Panc1 (cell line): Measurements from ENCODE around the gene IL12RB2. TPM values are rescaled to one million over a fixed set of nuclear protein-coding genes. Genes with fewer than 3 reads are reported as not detected.

Experiments
- ATAC-seq: fragments of 200-7000 bp; cut with Tn5 transposase; 2 replicates; pipeline ENCODE4 v1.9.1; 2020; ENCODE audit warnings: mild to moderate bottlenecking, moderate library complexity
- BruUV-seq: library from RNA; stranded (reverse); fragments of 400-500 nt; replicated peaks from 2 replicates; lab custom pipeline; 2021; lab: Mats Ljungman, UMichigan
- CTCF ChIA-PET: fragments of 300-600 bp; sonication (Branson Sonifier 250); formaldehyde crosslinking; loops from one replicate; lab custom pipeline; 2022; ENCODE audit warnings: antibody characterized with exemption; lab: Charles Lee
- POLR2A ChIA-PET: fragments of 300-600 bp; sonication (Branson Sonifier 250); formaldehyde crosslinking; loops from one replicate; lab custom pipeline; 2022; ENCODE audit warnings: antibody characterized with exemption; lab: Charles Lee
- DNase-seq: peaks from one replicate; pipeline ENCODE4 v3.0.0-alpha.2; 2010; ENCODE audit warnings: low read depth, low spot score
- H3K27ac ChIP-seq: 2 replicates; pipeline ENCODE4 v1.5.1; 2011; ENCODE audit warnings: mild to moderate bottlenecking, low read length, inconsistent platforms
- H3K27me3 ChIP-seq: fragments of 200-500 bp; sonication (Bioruptor generic); 2 replicates; pipeline ENCODE4 v1.6.0; 2014; ENCODE audit warnings: low read length, inconsistent platforms; ENCODE audit not compliant: control insufficient read depth, insufficient read depth
- H3K36me3 ChIP-seq: fragments of 200-500 bp; sonication (Bioruptor generic); 2 replicates; pipeline ENCODE4 v1.5.1; 2014; ENCODE audit warnings: inconsistent platforms, mild to moderate bottlenecking, low read length, moderate library complexity; ENCODE audit not compliant: control insufficient read depth, insufficient read depth
- H3K4me1 ChIP-seq: 2 replicates; pipeline ENCODE4 v1.5.1; 2011; ENCODE audit warnings: inconsistent platforms, mild to moderate bottlenecking, low read length, moderate library complexity; ENCODE audit not compliant: control insufficient read depth, insufficient read depth
- H3K4me3 ChIP-seq, 2 experiments: 2 replicates each; pipeline ENCODE4 v1.5.1; 2011 to 2012; ENCODE audit warnings: low read depth in 2 of 2, low read length in 2 of 2, mild to moderate bottlenecking in 2 of 2, inconsistent platforms in 1 of 2, moderate library complexity in 1 of 2
- H3K9me3 ChIP-seq: fragments of 200-500 bp; sonication (Bioruptor generic); 2 replicates; pipeline ENCODE4 v1.5.1; 2014; ENCODE audit warnings: low read depth, mild to moderate bottlenecking, inconsistent platforms, low read length, moderate library complexity; ENCODE audit not compliant: control insufficient read depth, insufficient read depth
- POLR2AphosphoS5 ChIP-seq: IDR thresholded peaks from 2 replicates; pipeline ENCODE4 v1.6.1; 2012; ENCODE audit warnings: mild to moderate bottlenecking, low read depth, low read length, moderate library complexity
- SIN3A ChIP-seq: IDR thresholded peaks from 2 replicates; pipeline ENCODE4 v1.6.1; 2012; ENCODE audit warnings: low read depth, mild to moderate bottlenecking, low read length, moderate library complexity, borderline replicate concordance; ENCODE audit not compliant: insufficient read depth
- TCF7L2 ChIP-seq: IDR thresholded peaks from 2 replicates; pipeline ENCODE4 v1.6.1; 2011; ENCODE audit warnings: mild to moderate bottlenecking, low read depth, low read length, inconsistent platforms
- in situ Hi-C: cut with HindIII; loops from 2 replicates; pipeline ENCODE4 v1.10.0; 2016; ENCODE audit warnings: low sequenced_read_pairs, low pct_unique_long_range_greater_than_20kb
- intact Hi-C: fragments of 100-400 bp; cut with micrococcal nuclease; formaldehyde crosslinking; loops from one replicate; pipeline ENCODE4 v1.10.0; 2022; ENCODE audit not compliant: unreplicated experiment
- total RNA-seq: library from RNA; stranded (reverse); gene quantifications from one replicate; pipeline ENCODE4 v1.2.1, GENCODE V29; 2021; ENCODE audit not compliant: unreplicated experiment
- TF ChIP-seq, protein P1 (sequence below): fragments of 450-650 bp; IDR thresholded peaks from 2 replicates; pipeline ENCODE4 v1.5.1; 2017; ENCODE audit warnings: mild to moderate bottlenecking
- TF ChIP-seq, protein P2 (sequence below), 2 experiments: IDR thresholded peaks; 2 replicates each; pipeline ENCODE4 v1.6.1; 2011 to 2012; ENCODE audit warnings: low read depth in 2 of 2, control low read depth in 1 of 2, low read length in 1 of 2, mild to moderate bottlenecking in 1 of 2, moderate library complexity in 1 of 2; ENCODE audit not compliant: insufficient read depth in 1 of 2

IL12RB2 gene
- total RNA-seq, 1 experiment from 2014 or later, result 0.26 TPM

DNA sequence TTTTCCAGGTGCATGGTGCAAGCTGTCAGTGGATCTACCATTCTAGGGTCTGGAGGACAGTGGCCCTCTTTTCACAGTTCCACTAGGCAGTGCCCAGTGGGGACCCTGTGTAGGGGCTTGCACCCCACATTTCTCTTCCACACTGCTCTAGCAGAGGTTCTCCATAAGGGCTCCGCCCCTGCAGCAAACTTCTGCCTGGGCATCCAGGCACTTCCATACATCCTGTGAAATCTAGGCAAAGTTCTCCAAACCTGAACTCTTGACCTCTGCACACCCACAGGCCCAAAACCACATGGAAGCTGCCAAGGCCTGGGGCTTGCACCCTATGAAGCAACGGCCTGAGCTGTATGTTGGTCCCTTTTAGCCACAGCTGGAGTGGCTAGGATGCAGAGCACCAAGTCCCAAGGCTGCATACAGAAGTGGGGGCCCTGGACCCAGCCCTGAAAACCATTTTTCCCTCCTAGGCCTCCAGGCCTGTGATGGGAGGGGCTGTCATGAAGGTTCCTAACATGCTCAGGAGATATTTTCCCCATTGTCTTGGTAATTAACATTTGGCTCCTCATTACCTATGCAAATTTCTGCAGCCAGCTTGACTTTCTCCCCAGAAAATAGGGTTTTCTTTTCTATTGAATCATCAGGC lies 76.4 kb downstream of the IL12RB2 start:
- DNase-seq, result no peak
- no TSS peak for BruUV-seq
- ChIA-PET POLR2A (no interaction called here), CTCF (no interaction called here)
- no peak for ATAC-seq
- Histone ChIP-seq H3K9me3 (no peaks in the 10 kb centered on the region), H3K4me3 (no peak overlapping the region), H3K4me1 (no peaks in the 10 kb centered on the region), H3K27ac (no peak overlapping the region), H3K36me3 (no peaks in the 10 kb centered on the region; the same call in 1 of the 2 replicates), H3K27me3 (no peaks in the 10 kb centered on the region)
- in situ Hi-C loops, result no loop called here
- TF ChIP-seq, protein P1, sequence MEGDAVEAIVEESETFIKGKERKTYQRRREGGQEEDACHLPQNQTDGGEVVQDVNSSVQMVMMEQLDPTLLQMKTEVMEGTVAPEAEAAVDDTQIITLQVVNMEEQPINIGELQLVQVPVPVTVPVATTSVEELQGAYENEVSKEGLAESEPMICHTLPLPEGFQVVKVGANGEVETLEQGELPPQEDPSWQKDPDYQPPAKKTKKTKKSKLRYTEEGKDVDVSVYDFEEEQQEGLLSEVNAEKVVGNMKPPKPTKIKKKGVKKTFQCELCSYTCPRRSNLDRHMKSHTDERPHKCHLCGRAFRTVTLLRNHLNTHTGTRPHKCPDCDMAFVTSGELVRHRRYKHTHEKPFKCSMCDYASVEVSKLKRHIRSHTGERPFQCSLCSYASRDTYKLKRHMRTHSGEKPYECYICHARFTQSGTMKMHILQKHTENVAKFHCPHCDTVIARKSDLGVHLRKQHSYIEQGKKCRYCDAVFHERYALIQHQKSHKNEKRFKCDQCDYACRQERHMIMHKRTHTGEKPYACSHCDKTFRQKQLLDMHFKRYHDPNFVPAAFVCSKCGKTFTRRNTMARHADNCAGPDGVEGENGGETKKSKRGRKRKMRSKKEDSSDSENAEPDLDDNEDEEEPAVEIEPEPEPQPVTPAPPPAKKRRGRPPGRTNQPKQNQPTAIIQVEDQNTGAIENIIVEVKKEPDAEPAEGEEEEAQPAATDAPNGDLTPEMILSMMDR, result no peak
- no peak for TF ChIP-seq POLR2AphosphoS5
- intact Hi-C loops, result no loop called here

DNA sequence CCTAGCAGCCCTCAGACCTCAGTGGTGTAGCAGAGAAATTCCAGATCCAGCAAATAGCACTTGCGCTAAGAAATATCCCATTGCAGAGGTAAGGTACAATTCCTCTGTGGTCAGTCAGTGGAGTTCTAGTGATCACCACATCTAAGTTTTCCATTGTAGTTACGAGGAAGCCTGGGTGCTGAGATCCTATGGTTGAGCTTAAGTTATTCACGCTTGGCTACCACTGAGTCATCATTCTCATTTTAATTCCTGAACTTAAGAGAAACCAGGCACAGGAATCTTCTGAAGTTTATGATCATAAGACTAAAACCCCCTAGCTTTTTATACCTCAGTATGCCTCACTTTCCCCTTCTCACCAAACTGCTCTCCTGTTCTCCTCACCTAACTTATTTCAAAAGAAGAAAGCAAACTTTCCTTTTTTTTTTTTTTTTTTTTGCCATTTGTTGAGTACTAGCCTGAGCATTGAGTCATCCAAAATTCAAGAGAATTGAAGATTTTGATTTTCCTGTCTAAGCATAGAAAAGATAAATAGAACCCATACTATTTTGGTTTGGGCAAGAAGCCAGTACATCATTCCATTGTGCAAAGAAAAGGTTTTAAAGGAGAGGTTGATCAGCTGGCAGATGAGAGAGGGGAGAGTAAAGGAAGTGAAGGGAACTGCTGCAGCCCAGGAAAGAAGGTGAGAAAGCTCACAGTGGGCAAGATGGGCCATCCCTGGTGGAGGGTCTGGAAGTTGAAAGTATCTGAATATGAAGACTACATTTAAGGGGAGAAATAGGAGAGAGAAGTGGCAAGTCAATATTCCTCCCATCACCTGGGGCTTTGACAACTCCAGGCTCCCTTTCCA lies 82.6 kb downstream of the IL12RB2 start:
- Histone ChIP-seq H3K9me3 (no peaks in the 10 kb centered on the region), H3K4me1 (no peaks in the 10 kb centered on the region), H3K36me3 (no peaks in the 10 kb centered on the region), H3K4me3 (no peak overlapping the region), H3K27me3 (no peaks in the 10 kb centered on the region), H3K27ac (no peak overlapping the region)
- no TSS peak for BruUV-seq
- POLR2A ChIA-PET, result no interaction called here
- intact Hi-C loops, result no loop called here
- TF ChIP-seq SIN3A, result no peak
- TF ChIP-seq, protein P1, result no peak
- TF ChIP-seq, protein P2, sequence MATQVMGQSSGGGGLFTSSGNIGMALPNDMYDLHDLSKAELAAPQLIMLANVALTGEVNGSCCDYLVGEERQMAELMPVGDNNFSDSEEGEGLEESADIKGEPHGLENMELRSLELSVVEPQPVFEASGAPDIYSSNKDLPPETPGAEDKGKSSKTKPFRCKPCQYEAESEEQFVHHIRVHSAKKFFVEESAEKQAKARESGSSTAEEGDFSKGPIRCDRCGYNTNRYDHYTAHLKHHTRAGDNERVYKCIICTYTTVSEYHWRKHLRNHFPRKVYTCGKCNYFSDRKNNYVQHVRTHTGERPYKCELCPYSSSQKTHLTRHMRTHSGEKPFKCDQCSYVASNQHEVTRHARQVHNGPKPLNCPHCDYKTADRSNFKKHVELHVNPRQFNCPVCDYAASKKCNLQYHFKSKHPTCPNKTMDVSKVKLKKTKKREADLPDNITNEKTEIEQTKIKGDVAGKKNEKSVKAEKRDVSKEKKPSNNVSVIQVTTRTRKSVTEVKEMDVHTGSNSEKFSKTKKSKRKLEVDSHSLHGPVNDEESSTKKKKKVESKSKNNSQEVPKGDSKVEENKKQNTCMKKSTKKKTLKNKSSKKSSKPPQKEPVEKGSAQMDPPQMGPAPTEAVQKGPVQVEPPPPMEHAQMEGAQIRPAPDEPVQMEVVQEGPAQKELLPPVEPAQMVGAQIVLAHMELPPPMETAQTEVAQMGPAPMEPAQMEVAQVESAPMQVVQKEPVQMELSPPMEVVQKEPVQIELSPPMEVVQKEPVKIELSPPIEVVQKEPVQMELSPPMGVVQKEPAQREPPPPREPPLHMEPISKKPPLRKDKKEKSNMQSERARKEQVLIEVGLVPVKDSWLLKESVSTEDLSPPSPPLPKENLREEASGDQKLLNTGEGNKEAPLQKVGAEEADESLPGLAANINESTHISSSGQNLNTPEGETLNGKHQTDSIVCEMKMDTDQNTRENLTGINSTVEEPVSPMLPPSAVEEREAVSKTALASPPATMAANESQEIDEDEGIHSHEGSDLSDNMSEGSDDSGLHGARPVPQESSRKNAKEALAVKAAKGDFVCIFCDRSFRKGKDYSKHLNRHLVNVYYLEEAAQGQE (IDR thresholded peaks at IDR 0.05; ENCODE audit: insufficient read depth in 1 of 2, low read depth in 2 of 2, low read length in 1 of 2), result no peak
- no peak for TF ChIP-seq POLR2AphosphoS5
- no peak for TF ChIP-seq TCF7L2
- CTCF ChIA-PET, result no interaction called here
- in situ Hi-C loops, result no loop called here
- no peak for ATAC-seq
- no peak for DNase-seq
